Astrocyte (in vitro differentiated cells and primary cell): ENCODE measurements around the gene BAG3.

Experiments
- CTCF ChIP-seq: IDR thresholded peaks from 2 replicates; pipeline ENCODE4 v1.5.1; 2011; ENCODE audit warnings: low read depth, mild to moderate bottlenecking, inconsistent platforms, low read length, moderate library complexity; ENCODE audit not compliant: insufficient read depth
- EZH2 ChIP-seq: IDR thresholded peaks from 2 replicates; pipeline ENCODE4 v1.6.1; 2012; ENCODE audit warnings: mild to moderate bottlenecking, low read length, inconsistent platforms; ENCODE audit not compliant: insufficient read depth

- TF ChIP-seq CTCF (no peak), EZH2 (no peak)
Observed at GRCh38 chr10:119604468-119604867, 46.7 kb upstream of the BAG3 start.
